HG02623 (cell line): ENCODE data around the gene ABI3BP.
"Not testable (repeated sequence)": the region's sequence is repeated elsewhere in the genome, so short reads cannot be mapped to it uniquely, and the experiment has no call there.

Source experiments
- ATAC-seq: cut with Tn5 transposase; IDR thresholded peaks from one replicate; pipeline ENCODE4 v1.9.1; 2021; ENCODE audit warnings: moderate library complexity; ENCODE audit not compliant: unreplicated experiment

Gene ABI3BP

DNA sequence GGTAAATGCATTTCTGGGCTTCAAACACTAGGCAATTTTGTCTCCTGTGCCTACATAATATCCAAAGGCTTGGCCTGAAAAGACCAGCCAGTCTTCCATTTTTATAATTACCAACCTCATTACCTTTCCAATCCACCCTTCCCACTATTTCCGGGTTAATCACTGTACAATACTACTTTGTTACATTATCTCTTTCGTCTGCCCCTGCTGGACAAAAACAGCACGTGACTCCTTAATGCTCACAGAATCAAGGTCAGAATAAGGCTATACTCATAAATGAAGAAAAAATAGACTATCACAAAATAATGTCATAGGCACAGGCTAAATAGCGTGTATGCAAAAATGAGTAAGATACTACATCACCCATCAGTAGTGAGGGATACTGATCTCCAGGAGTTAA lies 40.1 kb downstream of the ABI3BP start:
- no peak for ATAC-seq

DNA sequence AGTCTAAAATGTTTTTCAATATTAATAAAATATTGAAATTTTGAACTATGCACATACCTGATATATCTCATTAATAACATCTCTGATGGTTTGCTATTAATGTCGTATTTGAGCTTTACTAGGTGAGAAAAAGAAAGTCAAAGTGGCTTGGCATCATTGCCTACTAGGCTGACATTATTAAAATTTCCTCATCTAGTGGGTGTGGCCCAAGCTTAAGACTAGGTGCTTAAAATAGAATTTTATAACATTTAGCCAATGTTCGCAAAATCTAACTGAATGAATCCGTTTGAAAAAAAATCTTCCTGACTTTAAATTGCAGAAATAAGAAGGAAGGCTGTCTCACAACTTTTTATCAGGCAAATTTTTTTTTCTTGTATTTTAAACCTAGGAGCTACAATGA lies 46.1 kb downstream of the ABI3BP start:
- ATAC-seq = no peak

DNA sequence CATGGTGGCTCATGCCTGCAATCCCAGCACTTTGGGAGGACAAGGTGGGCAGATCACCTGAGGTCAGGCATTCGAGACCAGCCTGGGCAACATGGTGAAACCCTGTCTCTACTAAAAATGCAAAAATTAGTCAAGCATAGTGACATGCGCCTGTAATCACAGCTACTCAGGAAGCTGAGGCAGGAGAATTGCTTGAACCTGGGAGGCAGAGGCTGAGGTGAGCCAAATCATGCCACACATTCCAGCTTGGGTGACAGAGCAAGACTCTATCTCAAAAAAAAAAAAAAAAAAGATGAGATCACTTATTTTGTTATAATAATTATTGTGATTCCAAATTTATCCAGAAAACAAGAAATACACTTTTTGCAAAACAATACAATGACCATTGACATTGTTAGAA lies 47.1 kb downstream of the ABI3BP start:
- ATAC-seq = not testable (repeated sequence)

DNA sequence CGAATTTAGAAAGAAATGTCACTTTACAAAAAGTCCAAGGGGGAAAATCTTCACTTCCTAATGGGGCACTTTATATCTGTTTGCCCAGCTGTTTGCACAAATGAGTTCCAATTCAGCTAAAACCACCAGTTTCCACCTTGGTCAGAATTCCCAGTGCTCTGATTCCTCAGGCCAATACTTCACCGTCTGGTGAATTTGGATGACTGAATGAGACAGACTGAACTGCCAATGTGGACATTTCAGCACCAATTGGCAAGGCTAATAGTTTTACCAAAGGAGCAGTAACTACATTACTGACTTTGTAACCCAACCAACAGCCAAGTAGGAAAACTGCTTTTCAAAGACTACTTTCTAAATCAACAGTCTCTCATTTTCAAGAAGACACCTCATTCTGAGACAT lies 51.8 kb downstream of the ABI3BP start:
- ATAC-seq = no peak

DNA sequence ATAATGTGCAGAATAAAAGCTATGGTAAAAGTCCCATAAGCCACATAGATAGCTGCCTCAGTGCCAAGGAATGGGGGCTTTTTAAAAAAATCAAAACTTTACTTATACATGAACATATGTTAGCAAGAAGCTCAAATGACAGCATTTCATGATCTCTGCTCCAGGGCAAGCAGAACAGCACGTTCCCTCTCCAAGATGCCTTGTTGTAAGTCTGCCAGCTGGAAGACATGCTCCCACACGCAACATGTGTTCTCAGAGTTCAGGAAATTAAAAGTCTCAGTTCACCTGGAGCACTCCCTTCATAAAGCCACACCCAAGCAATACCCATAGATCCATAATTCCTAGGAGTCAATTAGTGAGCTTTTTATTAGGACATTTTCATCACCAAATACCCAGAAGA lies 52.2 kb downstream of the ABI3BP start:
- no peak for ATAC-seq

DNA sequence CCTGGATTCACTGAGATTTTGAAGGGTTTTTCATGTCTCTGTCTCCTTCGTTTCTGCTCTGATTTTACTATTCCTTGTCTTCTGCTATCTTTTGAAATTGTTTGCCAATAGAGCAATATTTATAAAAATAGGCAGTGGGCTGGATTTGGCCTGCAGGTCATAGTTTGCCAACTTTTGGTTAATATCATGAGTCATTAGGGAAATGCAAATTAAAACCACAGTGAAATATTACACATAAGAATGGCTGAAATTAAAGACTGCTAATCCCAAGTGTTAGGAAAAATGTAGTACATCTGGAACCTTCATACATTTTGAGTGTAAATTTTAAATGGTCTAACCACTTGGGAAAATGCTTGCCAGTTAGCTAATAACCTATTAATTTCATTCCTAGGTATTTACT lies 56.3 kb downstream of the ABI3BP start:
- ATAC-seq = no peak

DNA sequence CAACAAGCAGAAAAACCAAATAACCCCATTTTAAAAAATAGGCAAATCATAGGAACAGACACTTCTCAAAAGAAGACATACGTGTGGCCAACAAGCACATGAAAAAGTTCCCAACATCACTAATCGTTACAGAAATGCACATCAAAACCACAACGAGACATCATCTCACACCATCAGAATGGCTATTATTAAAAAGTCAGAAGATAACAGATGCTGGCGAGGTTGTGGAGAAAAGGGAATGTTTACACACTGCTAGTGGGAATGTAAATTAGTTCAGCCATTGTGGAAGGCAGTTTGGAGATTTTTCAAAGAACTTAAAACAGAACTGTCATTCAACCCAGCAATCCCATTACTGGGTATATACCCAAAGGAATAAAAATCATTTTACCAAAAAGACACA lies 60.7 kb downstream of the ABI3BP start:
- ATAC-seq = no peak

DNA sequence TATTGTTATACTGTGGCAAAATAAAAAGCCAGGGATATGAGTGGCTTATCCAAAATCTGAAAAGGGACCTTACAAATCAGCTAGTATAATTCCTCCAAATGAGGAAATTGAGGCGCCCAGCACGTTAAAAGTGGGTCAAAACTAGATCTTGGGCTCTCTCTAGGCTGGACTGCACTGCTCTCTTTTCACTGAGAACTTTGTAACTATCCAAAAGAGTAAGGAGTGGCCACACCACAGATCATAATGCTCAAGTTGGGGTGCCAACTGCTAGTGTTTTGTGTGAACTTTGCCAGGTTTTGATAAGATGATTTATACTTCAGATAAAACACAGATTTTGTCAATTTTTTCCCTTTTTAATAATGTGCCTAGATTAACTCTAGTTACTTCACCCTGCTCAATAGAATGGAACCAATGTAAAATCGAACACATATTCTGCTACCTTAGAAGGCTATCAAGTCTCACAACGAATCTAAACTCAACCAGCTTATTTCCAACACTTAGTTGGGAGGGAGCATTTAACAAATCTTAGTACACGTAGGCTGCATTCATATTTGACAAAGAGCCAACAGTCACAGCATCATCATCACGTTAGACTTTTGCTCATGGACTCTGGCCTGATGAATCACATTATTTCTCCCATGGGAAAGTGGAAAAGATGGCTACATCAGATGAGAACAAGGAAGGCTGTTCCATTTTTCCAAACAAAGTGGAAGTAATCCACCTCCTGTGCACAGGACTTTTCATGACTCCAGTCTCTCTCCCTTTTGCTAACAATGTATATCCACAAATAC lies 64.4 kb downstream of the ABI3BP start:
- no peak for ATAC-seq

DNA sequence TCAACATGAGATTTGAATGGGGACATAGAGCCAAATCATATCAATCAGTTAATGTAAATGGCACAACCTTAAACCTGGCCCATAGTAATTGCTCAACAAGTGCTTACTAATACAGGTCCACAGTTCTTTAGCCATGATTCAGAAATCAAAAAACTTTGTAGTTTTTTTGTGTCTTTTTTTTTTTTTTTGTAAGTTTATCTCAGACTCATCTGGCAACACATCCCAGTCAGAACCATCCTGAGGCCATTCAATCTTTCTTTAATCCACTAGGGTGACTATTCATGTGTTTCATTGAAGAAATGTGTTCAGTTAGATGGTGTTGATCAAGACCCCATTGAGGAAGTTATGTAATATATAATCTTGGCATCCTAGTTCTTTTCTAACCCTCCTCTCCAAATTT lies 65.4 kb downstream of the ABI3BP start:
- ATAC-seq = no peak

DNA sequence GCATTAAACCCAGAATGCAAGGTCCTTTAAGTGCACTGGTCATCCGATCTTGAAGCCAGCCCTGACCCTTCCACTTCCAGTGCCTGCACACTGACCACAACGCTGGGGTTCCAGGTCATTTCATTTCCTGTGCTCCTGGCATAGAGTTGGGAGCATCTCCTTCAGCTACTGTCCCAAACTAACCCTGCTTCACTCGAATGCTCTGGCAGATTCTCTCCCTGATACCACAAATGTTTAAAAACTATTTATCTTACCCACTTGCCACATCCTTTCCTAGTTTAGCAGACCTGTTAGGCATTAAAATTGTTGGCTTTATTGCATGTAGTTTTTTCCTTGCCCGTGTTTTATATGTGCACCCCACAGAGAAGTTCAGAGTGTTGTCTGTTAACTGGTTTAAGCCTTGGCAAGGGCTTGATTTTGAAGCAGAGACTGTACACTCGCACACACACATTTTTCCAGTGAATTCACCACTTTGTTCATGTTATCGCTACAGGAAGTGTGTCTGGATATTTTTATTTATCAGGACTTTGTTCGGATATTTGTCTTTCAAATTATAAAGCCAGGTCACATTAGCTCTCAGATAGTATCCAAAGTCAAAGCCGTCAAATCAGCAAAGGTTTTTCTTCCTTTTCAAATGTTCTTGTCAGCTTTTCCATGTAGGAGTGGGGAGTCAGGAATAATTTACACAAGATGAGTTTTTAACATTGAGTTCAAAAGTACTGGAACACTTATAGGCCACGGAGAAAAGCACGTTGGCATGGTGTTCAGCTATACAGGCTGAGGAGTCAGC lies 77.3 kb downstream of the ABI3BP start:
- no peak for ATAC-seq

DNA sequence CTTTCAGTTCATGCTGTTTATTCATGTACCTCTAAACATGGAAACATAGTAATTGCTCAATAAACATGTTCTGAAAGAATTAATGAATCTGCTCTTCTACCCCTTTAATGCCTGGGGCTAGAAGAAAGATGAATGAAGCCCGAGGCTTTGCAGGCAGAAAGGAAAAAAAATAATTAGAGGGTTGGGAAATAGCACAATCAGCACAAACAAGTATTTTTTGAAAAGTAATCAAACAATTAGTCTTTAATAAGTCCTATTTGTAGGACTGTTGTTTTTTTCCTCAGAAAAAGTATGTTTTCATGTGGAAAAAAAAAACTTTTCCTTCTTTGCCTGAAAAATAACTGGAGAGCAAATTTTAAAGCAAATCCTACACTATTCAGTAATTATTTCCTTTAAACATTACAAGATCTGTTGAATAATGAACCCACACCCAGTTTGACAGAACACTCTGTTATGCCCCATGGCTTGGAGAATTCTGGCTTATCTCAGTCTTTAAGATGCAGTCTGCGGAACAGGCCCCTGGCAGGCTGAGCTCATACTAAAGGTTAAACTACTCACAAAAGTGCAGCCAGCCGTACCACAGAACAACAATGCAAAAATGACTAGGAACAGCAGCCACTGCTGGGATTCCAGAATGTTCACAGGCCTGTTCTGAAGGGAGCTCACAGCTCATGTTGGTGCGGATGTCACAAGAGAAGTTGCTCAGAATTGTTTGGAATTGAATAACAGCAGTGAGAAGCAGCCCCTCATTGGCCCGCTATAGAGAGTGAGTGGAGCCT lies 79.2 kb downstream of the ABI3BP start:
- ATAC-seq = no peak

DNA sequence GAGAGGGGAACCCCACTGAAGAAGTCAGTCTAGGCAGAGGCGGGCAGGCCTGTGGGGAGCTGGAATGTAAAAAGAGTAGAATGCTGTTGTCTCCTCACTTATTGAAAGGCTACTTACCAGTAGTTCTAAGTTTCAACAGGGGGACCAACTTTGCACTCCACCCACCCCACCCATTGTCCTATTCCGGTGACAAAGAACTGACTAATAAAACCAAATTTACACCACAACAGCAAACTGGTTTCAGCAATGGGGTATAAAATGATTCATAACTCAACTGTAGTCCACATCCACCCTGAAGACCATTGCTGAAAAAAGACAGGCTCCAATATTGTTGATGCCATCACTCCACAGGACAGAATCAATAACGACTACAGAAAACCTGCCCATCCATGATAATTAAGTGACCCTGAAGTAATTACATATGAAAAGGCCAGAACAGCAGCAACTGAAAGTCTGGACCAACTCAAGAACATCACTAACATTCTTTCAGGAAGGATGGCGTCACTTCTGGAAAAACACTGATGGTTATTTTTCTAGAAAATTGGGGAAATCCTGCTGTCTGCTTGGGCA lies 80.2 kb downstream of the ABI3BP start:
- ATAC-seq = no peak

DNA sequence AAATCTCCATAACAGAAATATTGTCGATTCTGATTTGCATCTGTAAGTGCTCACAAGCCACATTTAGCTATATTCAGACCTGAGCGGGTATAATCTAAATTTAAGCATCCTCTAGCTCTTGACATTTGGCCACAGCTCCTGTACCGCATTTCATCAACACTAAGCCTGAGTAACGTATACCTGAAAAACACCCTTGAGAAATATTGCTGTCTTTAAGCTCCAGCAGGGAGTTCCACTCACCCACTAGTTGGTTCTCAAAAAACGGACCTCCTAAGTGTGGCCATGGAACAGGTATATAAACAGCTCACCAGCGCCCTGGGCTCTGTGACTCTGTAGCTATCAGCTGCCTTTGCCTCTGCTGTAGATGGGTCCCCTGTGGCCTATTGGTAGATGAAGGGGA lies 80.7 kb downstream of the ABI3BP start:
- ATAC-seq = no peak

DNA sequence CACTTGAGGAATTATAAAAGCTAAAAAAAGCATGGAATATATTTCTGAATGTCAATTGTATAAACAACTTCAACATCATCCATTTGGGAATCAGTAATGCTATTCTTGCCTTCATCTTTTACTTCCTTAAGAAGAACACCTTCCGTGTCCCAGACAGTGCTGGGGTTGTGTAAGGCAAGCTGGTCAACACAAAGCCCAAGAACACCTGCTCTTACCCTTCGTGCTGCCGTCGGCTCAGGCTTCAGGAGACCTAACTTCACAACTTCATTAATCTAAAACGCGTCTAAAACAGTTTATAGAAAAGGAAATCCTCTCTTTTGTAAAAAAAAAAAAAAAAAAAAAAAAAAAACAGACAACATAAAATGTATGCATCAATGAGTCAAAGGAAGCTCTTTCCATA lies 81.3 kb downstream of the ABI3BP start:
- ATAC-seq = no peak

DNA sequence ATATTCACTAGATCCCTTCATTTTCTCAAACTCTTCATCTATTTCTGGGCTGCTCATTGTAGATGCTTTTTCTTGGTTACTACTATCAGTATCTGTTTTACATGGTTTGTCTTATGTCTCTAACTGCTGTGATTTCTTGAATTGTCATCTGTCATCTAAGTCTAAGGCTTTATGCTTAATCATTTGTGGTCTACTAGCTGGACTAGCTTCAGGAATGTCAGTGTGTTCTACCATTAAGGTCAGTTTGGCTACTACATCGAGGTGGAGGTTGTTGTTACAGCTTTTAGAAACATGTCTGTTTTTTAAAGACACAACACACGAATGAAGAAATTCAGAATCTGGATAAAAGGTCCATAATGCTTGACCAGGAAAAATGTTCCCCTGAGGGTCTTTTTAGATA lies 82.2 kb downstream of the ABI3BP start:
- no peak for ATAC-seq

DNA sequence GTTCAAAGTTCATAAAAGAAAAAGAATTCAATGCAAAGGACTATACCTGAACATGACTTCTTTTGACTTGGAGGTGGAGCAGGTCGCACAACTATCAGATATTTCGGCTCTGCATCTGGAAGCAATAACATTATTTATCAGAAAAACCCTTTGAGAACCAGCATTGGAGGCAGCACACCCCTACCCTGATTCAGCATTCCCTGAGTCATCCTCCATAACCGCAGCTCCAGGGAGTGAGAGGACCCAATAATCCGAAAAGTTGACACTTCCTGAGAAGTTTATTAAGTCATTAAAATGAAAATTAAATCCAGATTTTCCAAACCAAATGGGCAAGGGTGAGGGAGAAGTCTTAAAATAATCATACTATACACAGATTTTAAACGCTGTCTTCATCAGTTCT lies 90.6 kb downstream of the ABI3BP start:
- no peak for ATAC-seq

DNA sequence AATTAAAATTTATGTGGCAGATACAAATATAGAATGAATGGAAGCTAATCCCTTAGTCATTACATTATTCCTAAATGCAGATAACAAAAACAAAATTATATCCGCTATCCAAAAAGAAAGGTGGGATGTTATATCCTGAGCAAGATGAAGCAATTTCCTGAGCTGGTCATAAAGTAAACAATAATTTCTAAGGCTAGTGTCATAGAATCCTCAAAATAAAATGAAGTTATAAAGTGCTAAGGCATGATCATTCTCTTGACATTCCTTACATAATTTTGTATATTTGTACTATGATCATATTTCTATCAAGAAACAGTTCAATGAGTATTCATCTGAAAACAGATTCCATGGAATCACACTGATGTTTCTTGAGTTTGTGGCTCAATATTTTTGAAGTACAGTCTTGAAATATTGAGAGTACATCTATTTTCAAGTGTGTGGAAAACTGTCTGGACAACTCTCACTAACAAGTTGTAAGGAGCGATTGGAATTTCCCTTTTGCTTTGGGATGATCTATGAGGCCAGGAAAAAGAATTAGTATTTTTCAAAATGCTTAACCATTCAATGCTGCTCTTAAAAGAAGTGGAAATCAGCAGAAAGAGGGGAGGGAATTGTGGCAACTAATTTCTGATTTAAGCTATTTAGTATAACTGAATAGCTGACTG lies 92.4 kb downstream of the ABI3BP start:
- no peak for ATAC-seq

DNA sequence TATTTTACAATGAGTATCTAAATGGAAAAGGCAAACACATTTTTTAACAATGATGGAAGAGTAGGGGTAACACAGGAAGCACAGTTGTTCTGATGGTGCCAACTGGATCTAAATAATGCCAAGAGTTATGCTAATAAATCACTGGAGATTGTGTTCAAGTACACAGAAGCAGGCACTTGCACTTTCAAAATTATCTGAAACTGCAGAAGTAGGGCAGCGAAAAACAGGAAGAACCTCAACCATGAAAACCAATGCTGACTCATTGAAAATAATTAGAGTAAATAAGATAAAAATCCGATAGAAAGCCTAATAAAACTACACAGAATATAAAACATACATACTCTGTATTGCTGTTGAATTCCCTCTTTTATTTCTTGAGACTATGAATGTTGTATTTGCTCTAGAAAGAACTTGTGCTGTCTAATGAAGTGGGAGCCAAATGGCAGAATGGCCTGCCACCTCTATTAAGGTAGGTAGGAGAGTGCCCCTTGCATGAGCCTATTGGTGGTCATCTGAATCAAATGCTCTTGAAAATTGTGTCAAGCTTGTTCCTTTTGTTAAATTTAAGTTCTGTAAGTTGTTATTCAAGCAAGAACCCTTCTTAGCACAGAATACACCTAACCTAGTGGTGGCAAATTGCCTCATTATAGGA lies 93.7 kb downstream of the ABI3BP start:
- peak; percentile 84 for ATAC-seq

DNA sequence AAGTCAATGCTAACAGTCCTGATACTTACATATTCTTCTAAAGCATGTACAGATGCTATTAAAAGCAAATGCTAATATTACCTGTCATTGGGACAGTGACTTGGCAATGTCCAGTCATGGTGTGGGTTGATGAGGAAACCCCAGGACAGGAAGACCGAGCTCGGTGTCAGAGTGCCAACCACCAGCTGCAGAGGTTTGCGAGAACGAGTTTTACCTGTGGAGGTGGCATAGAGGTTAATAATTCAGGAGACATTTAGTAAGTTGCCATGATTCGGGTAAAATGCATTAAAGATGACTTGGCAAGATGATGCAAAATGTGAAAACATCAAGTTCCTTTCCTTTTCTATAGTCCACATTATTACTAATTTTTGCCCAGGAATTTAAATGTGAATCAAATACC lies 94.5 kb downstream of the ABI3BP start:
- no peak for ATAC-seq

DNA sequence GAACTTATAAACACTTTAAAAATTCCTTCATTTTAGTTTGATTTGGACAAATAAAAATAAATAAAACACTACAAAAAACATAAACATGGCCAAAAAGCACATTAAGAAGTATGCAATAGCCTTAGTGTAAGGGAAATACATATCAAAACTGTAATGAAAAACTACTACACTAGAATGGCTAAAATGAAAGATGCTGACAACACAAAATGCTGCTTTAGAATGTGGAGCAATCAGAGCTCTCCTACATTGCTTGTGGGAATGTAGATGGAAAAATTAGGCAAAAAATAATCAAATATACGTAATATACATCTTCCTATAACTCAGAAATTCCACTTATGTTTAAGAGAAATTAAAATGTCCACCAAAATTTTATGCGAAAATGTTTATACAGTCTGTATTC lies 96.2 kb downstream of the ABI3BP start:
- no peak for ATAC-seq
